GM13977 (cell line): Measurements from ENCODE around the gene UAP1L1.
"Not testable (repeated sequence)": the region's sequence is repeated elsewhere in the genome, so short reads cannot be mapped to it uniquely, and the experiment has no call there.

ENCODE experiments used
- DNase-seq: peaks from one replicate; pipeline ENCODE4 v3.0.0; 2012; ENCODE audit warnings: low spot score
- in situ Hi-C: fragments of 300-500 bp; cut with MboI; formaldehyde crosslinking; loops from one replicate; pipeline ENCODE4 v1.12.0; 2022; ENCODE audit warnings: low sequenced_read_pairs, low pct_unique_long_range_greater_than_20kb, mixed read lengths, inconsistent platforms; ENCODE audit not compliant: unreplicated experiment
- TF ChIP-seq, protein P1 (sequence below): IDR thresholded peaks from 2 replicates; pipeline ENCODE4 v1.5.1; 2012; ENCODE audit warnings: mild to moderate bottlenecking, control low read depth; ENCODE audit not compliant: insufficient read depth; ENCODE audit errors: extremely low read depth, missing control alignments

The UAP1L1 gene

DNA sequence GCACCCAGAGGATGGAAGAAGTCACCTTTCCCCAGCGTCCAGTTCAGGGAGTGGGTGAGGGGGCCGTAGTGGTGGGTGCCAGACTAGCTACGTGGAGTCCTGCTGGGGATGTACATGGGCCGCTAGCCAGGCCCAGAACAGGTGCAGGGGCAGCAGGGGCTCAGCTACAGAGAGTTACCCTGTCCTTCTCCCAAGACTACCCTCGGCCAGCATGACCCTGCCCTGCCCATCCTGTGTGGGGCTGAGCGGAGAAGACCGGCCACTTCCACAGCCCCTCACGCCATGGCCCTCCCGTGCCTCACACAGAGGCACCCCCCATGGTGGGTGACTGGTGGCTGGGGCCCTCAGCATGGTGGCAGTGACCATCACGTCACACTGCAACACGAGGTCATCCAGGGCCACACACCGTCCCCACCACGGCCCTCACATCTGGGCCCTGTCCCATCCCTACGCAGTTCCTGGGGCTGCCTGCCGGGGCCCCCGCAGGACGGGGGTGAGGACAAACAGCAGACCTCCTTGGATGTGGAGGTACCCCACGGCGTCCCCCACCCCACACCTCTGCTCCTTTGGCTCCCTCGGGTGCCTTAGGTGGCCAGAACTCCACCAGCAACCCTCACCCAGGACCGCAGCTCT, 38.2 kb downstream of the UAP1L1 start:
- TF ChIP-seq, protein P1, sequence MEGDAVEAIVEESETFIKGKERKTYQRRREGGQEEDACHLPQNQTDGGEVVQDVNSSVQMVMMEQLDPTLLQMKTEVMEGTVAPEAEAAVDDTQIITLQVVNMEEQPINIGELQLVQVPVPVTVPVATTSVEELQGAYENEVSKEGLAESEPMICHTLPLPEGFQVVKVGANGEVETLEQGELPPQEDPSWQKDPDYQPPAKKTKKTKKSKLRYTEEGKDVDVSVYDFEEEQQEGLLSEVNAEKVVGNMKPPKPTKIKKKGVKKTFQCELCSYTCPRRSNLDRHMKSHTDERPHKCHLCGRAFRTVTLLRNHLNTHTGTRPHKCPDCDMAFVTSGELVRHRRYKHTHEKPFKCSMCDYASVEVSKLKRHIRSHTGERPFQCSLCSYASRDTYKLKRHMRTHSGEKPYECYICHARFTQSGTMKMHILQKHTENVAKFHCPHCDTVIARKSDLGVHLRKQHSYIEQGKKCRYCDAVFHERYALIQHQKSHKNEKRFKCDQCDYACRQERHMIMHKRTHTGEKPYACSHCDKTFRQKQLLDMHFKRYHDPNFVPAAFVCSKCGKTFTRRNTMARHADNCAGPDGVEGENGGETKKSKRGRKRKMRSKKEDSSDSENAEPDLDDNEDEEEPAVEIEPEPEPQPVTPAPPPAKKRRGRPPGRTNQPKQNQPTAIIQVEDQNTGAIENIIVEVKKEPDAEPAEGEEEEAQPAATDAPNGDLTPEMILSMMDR: no peak
- in situ Hi-C loops: no loop called here
- no peak for DNase-seq

DNA sequence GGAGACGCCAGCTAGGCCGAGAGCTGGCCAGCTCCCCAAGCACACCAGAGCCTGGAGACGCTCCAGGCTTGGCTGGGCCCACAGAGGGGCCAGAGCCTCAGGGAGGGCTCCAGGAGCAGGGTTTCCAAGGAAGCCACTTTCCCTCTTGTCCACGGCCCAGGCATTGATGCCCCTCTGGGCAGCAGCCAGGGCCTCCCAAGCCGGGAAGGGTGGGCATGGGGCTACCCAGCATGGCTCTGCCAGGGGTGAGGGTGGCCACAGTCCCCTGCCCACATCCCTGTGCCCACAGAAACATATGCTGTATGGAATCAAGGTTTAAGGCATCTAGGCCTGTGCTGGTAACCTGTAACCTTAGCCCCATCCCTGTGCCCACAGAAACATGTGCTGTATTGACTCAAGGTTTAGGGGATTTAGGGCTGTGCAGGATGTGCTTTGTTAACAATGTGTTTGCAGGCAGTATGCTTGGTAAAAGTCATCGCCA, 38.8 kb downstream of the UAP1L1 start:
- no peak for DNase-seq
- TF ChIP-seq, protein P1: no peak
- in situ Hi-C loops: no loop called here

DNA sequence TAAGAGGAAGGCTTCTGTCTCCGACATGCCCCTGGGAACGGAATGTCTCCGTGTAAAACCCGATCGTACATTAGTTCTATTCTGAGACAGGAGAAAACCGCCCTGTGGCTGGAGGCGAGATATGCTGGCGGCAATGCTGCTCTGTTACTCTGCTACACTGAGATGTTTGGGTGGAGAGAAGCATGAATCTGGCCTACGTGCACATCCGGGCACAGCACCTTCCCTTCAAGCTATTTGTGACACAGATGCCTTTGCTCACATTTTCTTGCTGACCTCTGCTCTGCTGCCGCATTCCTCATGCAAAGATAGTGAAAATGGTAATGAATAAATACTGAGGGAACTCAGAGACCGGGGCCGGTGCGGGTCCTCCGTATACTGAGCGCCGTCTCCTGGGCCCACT, 39.4 kb downstream of the UAP1L1 start:
- TF ChIP-seq, protein P1: no peak
- in situ Hi-C loops: no loop called here
- no peak for DNase-seq

DNA sequence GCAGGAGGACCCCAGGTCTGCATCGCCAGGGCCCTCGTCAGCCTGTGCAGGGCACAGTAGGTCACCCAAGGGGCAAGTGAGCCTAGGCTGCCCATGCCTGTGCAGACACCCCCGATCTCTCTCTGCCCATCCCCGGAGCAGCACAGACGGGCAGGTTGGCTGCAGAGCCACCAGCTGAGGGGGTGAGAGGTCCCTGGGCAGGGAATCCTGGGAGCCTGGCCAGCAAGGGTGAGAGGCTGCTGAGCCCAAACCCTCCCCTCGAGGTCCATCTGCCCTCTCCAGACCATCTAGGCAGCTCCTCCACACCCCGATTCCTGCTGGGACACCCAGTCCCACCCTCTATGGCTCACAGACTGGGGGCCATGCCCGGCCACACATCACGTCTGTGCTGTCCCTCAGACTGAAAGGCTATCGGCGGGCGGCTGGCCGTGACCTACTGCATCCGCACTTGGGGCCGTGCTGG, 40.0 kb downstream of the UAP1L1 start:
- peak; percentile 4 for DNase-seq
- in situ Hi-C loops: no loop called here
- TF ChIP-seq, protein P1: no peak

DNA sequence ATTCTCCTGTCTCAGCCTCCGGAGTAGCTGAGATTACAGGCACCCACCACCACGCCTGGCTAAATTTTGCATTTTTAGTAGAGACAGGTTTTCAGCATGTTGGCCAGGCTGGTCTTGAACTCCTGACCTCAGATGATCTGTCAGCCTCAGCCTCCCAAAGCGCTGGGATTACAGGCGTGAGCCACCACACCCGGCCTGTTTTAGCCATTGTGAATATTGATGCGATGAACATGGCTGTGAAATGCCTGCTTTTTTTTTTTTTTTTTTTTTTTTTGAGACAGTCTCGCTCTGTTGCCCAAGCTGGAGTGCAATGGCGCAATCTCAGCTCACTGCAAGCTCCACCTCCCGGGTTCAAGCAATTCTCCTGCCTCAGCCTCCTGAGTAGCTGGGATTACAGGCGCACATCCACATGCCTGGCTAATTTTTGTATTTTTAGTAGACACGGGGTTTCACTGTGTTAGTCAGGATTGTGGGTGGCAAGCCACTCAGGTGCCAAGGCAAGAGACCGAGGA, 40.8 kb downstream of the UAP1L1 start:
- in situ Hi-C loops: not testable (repeated sequence)

DNA sequence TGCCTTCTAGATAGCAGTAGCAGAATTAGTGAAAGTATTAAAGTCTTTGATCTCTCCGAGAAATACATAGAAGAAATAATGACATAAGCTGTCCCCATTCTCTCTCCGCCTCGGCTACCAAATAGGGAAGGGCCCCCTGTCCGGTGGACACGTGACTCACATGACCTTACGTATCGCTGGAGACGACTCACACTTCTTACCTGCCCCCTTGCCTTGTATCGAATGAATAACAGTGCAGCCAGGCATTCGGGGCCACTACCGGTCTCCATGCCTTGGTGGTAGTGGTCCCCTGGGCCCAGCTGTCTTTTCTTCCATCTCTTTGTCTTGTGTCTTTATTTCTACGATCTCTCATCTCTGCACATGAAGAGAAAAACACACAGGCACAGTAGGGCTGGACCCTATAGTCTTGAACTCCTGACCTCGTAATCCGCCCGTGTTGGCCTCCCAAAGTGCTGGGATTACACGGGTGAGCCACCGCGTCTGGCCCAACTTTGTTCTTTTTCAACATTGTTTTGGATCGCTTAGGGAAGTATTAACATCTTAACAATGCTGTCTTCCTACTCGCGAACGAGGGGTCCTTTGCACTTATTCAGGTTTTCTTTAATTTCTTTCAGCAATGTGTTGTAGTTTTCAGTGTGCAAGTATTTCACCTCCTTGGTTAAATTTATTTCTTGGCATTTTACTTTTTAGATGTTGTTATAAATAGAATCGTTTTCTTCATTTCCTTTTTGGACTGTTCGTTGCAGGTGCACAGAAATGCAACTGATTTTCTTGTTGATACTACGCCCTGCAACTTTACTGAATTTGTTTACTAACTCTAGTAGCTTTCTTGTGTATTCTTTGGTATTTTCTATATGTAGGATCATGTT, 44.8 kb downstream of the UAP1L1 start:
- not testable (repeated sequence) for DNase-seq
- in situ Hi-C loops: loop anchor here (10.0 kb wide), 1 partner anchor 103 kb away; the partner anchor contains the start of genes CYSRT1, RNF208 and RNF224

More for the DNA sequence above, 40.8 kb downstream of the UAP1L1 start:
- not testable (repeated sequence) for DNase-seq

DNA sequence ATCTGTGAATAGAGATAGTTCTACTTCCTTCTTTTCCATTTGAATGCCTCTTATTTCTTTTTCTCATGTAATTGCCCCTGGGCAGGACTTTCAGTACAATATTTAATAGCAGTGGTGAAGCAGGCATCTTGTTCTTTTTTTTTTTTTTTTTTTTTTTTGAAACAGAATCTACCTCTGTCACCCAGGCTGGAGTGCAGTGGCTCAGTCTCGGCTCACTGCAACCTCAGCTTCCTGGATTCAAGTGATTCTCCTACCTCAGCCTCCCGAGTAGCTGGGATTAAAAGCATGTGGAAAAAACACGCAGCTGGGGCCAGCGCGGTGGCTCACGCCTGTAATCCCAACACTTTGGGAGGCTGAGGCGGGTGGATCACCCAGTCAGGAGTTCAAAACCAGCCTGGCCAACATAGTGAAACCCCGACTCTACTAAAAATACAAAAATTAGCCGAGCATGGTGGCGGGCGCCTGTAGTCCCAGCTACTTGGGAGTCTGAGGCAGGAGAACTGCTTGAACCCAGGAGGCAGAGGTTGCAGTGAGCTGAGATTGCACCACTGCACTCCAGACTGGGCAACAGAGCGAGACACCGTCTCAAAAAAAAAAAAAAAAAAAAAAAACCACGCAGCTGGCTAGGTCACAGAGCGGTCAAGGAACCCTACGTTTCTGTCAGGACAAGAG, 45.6 kb downstream of the UAP1L1 start:
- not testable (repeated sequence) for DNase-seq
- in situ Hi-C loops: loop anchor here (10.0 kb wide), 1 partner anchor 102 kb away; the partner anchor contains the start of genes CYSRT1, RNF208 and RNF224
